ENCODE measurements around the gene LRRC19. TPM values are rescaled to one million over a fixed set of nuclear protein-coding genes. Genes with fewer than 3 reads are reported as not detected.

Gene LRRC19
- total RNA-seq, 1 experiment from 2014 or later = not detected

DNA sequence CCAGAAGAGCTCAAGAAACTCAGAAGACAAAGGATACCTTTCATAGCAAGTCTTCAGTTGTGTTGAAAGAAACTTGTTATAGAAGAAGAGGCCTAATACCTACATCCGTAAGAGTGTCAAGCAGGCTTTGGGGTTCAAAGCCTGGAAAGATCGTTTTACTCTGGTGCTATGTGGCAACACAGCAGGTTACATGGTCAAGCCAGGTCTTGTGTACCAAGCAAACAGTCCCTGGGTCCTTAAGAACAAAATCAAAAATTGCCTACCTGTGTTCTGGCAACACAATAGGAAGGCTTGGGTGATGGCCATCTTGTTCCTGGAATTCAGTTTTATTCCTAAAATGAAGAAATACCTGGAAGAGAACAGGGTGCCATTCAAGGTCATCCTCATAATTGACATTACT lies 32.0 kb upstream of the LRRC19 start:
- no peaks in the 10 kb centered on the region for H3K79me2 ChIP-seq (ENCODE audit: low read length)
- no peaks in the 10 kb centered on the region for H3K9me2 ChIP-seq (replicated peaks; ENCODE audit: insufficient read depth, low read length)
- no peaks in the 10 kb centered on the region for H3K27me3 ChIP-seq (ENCODE audit: low read length)
- H3K4me1 ChIP-seq (ENCODE audit: low read length) = no peaks in the 10 kb centered on the region
- no peaks in the 10 kb centered on the region for H3K9me3 ChIP-seq (ENCODE audit: low read length)
- no peak overlapping the region for H3K9ac ChIP-seq (ENCODE audit: low read length)
- no peak overlapping the region for H3K4me2 ChIP-seq (ENCODE audit: low read depth, low read length, poor library complexity, severe bottlenecking)
- no peaks in the 10 kb centered on the region for H4K20me1 ChIP-seq (ENCODE audit: insufficient read depth, low read depth, low read length)
- no peaks in the 10 kb centered on the region for H3K36me3 ChIP-seq (ENCODE audit: insufficient read depth, low read length)
- no peak for DNase-seq
- H3K27ac ChIP-seq (ENCODE audit: low read length) = no peak overlapping the region
- no peak overlapping the region for H2AFZ ChIP-seq (ENCODE audit: low read length)
- no peak overlapping the region for H3K4me3 ChIP-seq (ENCODE audit: low read length)

DNA sequence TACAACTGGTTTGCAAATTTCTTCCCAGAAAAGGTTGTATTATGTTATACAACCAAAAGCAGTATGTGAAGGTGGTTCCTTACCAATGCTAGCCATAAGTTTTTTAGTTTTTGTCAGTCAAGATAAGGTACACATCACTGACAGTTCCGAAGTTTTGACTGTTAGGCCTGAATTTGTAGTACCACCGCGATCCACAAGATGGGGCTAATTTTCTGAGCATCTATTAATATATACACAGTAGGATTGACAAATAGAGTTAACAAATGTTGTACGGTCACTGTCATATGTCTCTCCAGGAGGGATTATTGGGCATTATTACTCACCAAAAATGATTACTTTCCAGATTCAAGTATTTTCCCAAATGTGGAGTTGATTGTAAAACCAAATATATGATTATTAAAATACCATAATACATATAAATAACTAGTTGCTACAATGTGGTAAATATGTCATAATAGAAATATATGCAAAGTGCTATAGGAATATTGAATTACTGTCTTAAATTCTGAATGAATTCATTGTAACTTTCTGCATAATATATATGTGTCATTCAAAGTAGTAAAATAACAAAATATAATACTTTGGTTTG lies 28.4 kb upstream of the LRRC19 start:
- Histone ChIP-seq H3K27me3 (ENCODE audit: low read length) (no peaks in the 10 kb centered on the region), H3K4me3 (ENCODE audit: low read length) (no peak overlapping the region), H3K9me3 (ENCODE audit: low read length) (no peaks in the 10 kb centered on the region), H3K4me1 (ENCODE audit: low read length) (peaks cover 6% of the 10 kb centered on the region), H3K27ac (ENCODE audit: low read length) (no peak overlapping the region), H3K79me2 (ENCODE audit: low read length) (no peaks in the 10 kb centered on the region), H3K4me2 (ENCODE audit: low read depth, low read length, poor library complexity, severe bottlenecking) (no peak overlapping the region), H3K36me3 (ENCODE audit: insufficient read depth, low read length) (no peaks in the 10 kb centered on the region), H2AFZ (ENCODE audit: low read length) (no peak overlapping the region), H3K9ac (ENCODE audit: low read length) (no peak overlapping the region), H4K20me1 (ENCODE audit: insufficient read depth, low read depth, low read length) (no peaks in the 10 kb centered on the region), H3K9me2 (replicated peaks; ENCODE audit: insufficient read depth, low read length) (no peaks in the 10 kb centered on the region)
- DNase-seq = peak; percentile 84

DNA sequence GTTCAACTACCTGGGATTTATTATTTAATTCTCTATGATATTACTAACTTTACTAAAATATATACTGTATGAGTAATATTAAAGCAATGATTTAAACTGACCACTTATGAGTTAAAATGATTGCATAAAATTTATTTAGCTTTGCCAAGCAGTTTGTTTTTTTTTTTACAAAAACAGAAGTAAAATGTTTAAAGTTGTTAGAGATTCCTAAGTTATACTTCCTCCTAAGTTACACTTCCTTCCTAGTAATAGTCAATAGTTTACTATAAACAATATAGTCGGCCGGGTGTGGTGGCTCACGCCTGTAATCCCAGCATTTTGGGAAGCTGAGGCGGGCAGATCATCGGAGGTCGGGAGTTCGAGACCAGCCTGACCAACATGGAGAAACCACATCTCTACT lies 23.7 kb upstream of the LRRC19 start:
- no peaks in the 10 kb centered on the region for H3K79me2 ChIP-seq (ENCODE audit: low read length)
- H3K9me3 ChIP-seq (ENCODE audit: low read length) = no peaks in the 10 kb centered on the region
- no peak overlapping the region for H3K4me3 ChIP-seq (ENCODE audit: low read length)
- H3K4me2 ChIP-seq (ENCODE audit: low read depth, low read length, poor library complexity, severe bottlenecking) = no peak overlapping the region
- no peaks in the 10 kb centered on the region for H4K20me1 ChIP-seq (ENCODE audit: insufficient read depth, low read depth, low read length)
- no peaks in the 10 kb centered on the region for H3K9me2 ChIP-seq (replicated peaks; ENCODE audit: insufficient read depth, low read length)
- H3K27me3 ChIP-seq (ENCODE audit: low read length) = no peaks in the 10 kb centered on the region
- DNase-seq = no peak
- H3K27ac ChIP-seq (ENCODE audit: low read length) = no peak overlapping the region
- H3K36me3 ChIP-seq (ENCODE audit: insufficient read depth, low read length) = peaks cover 8% of the 10 kb centered on the region
- H2AFZ ChIP-seq (ENCODE audit: low read length) = no peak overlapping the region
- peaks cover 6% of the 10 kb centered on the region for H3K4me1 ChIP-seq (ENCODE audit: low read length)
- H3K9ac ChIP-seq (ENCODE audit: low read length) = no peak overlapping the region

DNA sequence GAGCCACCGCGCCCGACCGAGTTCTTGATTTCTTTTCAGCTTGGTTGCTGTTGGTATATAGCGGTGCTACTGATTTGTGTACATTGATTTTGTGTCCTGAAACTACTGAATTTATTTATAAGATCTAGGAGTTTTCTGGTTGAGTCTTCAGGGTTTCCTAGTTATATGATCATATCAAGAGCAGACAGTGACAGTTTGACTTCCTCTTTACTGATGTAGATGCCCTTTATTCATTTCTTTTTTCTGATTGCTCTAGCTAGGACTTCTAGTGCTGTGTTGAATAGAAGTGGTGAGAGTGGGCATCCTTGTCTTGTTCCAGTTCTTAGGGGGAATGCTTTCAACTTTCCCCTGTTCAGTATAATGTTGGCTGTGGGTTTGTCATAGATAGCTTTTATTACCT lies 17.4 kb upstream of the LRRC19 start:
- Histone ChIP-seq H4K20me1 (ENCODE audit: insufficient read depth, low read depth, low read length) (no peaks in the 10 kb centered on the region), H3K27ac (ENCODE audit: low read length) (no peak overlapping the region), H3K9ac (ENCODE audit: low read length) (no peak overlapping the region), H3K4me2 (ENCODE audit: low read depth, low read length, poor library complexity, severe bottlenecking) (no peak overlapping the region), H3K79me2 (ENCODE audit: low read length) (no peaks in the 10 kb centered on the region), H3K4me1 (ENCODE audit: low read length) (no peaks in the 10 kb centered on the region), H3K4me3 (ENCODE audit: low read length) (no peak overlapping the region), H2AFZ (ENCODE audit: low read length) (no peak overlapping the region), H3K36me3 (ENCODE audit: insufficient read depth, low read length) (peaks cover 39% of the 10 kb centered on the region), H3K9me3 (ENCODE audit: low read length) (no peaks in the 10 kb centered on the region), H3K27me3 (ENCODE audit: low read length) (no peaks in the 10 kb centered on the region), H3K9me2 (replicated peaks; ENCODE audit: insufficient read depth, low read length) (0 out of 2 replicates have a peak, but pooled peaks cover 2% of the 10 kb centered on the region)
- DNase-seq = no peak

DNA sequence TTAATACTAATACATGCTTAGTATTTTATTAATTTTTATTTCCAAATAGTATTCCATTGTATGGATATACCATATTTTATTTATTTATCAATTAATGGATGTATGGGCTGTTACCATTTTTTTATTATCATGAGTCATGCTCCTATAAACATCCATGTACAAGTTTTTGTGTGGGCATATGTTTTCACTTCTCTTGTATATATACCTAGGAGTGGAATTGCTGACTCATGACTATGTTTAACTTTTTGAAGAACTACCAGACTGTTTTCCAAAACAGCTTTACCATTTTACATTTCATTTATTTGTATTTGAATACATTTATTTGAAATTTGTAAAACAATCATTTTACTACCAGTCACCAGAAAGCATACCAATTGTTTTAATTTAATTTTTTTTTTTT lies 14.1 kb upstream of the LRRC19 start:
- no peak overlapping the region for H2AFZ ChIP-seq (ENCODE audit: low read length)

DNA sequence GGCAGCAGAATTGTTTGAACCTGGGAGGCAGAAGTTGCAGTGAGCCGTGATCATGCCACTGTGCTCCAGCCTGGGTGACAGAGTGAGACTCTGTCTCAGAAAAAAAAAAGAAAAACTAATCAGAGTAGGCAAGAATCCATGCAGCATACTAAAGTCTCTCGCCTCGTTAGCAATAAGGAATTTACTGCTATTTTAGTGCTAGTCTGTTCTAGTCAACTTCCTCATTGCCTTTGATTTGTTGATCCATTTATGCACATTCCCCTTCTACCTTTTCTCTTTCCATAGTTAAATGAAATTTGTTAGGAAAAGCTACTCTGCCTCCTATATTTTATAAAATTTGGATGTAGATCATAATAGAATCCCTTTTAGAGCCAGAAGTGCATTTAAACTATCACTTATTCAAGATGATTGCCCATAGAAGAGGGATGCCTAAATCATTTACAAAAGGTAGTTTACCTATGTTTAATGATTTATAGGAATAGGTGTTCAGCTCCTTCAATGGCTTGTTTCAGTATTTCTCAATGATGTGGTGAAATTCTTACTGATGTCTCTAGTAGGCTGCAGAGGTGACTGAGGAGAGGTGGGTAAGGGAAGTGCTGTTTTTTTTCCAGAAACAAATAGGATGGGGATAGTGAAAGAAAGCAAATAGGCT lies 1.9 kb downstream of the LRRC19 start:
- Histone ChIP-seq H3K4me3 (ENCODE audit: low read length) (no peak overlapping the region), H3K9me3 (ENCODE audit: low read length) (no peaks in the 10 kb centered on the region), H4K20me1 (ENCODE audit: insufficient read depth, low read depth, low read length) (no peaks in the 10 kb centered on the region), H3K27ac (ENCODE audit: low read length) (no peak overlapping the region), H3K4me1 (ENCODE audit: low read length) (peaks cover 2% of the 10 kb centered on the region; the same call in 1 of the 2 replicates), H2AFZ (ENCODE audit: low read length) (no peak overlapping the region), H3K36me3 (ENCODE audit: insufficient read depth, low read length) (no peaks in the 10 kb centered on the region), H3K4me2 (ENCODE audit: low read depth, low read length, poor library complexity, severe bottlenecking) (no peak overlapping the region), H3K27me3 (ENCODE audit: low read length) (no peaks in the 10 kb centered on the region), H3K9me2 (replicated peaks; ENCODE audit: insufficient read depth, low read length) (no peaks in the 10 kb centered on the region), H3K9ac (ENCODE audit: low read length) (no peak overlapping the region), H3K79me2 (ENCODE audit: low read length) (no peaks in the 10 kb centered on the region)
- no peak for DNase-seq

More for the DNA sequence above, 14.1 kb upstream of the LRRC19 start:
- H3K4me3 ChIP-seq (ENCODE audit: low read length) = no peak overlapping the region
- H3K9me3 ChIP-seq (ENCODE audit: low read length) = no peaks in the 10 kb centered on the region
- peaks cover 45% of the 10 kb centered on the region for H3K36me3 ChIP-seq (ENCODE audit: insufficient read depth, low read length)
- no peak overlapping the region for H3K9ac ChIP-seq (ENCODE audit: low read length)
- 0 out of 2 replicates have a peak, but pooled peaks cover 2% of the 10 kb centered on the region for H3K9me2 ChIP-seq (replicated peaks; ENCODE audit: insufficient read depth, low read length)
- no peak for DNase-seq
- H3K27ac ChIP-seq (ENCODE audit: low read length) = no peak overlapping the region
- no peaks in the 10 kb centered on the region for H3K27me3 ChIP-seq (ENCODE audit: low read length)
- H4K20me1 ChIP-seq (ENCODE audit: insufficient read depth, low read depth, low read length) = no peaks in the 10 kb centered on the region
- H3K4me2 ChIP-seq (ENCODE audit: low read depth, low read length, poor library complexity, severe bottlenecking) = no peak overlapping the region
- H3K79me2 ChIP-seq (ENCODE audit: low read length) = no peaks in the 10 kb centered on the region
- no peaks in the 10 kb centered on the region for H3K4me1 ChIP-seq (ENCODE audit: low read length)

DNA sequence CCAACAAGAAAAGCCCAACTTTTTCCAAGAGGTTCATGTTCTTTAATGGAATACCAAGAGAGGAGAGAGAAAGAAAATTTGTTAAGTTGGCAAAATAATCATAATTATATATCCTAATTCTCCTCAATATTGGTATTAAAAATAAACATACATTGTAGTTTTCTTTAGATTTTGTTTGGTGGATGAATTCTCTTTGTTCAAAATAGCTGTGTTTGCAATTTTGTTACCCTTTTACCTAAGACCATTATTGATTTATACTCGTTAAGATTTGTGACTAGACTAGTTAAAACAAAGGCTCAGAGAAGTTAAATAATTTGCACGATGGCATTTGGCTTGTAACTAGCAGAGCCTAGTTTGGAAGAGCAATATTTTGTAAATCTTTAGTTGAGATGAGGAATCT lies 9.7 kb downstream of the LRRC19 start:
- H3K27ac ChIP-seq (ENCODE audit: low read length) = no peak overlapping the region
- no peaks in the 10 kb centered on the region for H3K79me2 ChIP-seq (ENCODE audit: low read length)
- H3K4me1 ChIP-seq (ENCODE audit: low read length) = peaks cover 2% of the 10 kb centered on the region; the same call in 1 of the 2 replicates
- no peak for DNase-seq
- no peaks in the 10 kb centered on the region for H3K9me2 ChIP-seq (replicated peaks; ENCODE audit: insufficient read depth, low read length)
- H3K27me3 ChIP-seq (ENCODE audit: low read length) = no peaks in the 10 kb centered on the region
- no peak overlapping the region for H3K4me3 ChIP-seq (ENCODE audit: low read length)
- no peak overlapping the region for H3K4me2 ChIP-seq (ENCODE audit: low read depth, low read length, poor library complexity, severe bottlenecking)
- peaks cover 5% of the 10 kb centered on the region; the same call in 1 of the 2 replicates for H3K36me3 ChIP-seq (ENCODE audit: insufficient read depth, low read length)
- no peaks in the 10 kb centered on the region for H3K9me3 ChIP-seq (ENCODE audit: low read length)
- no peak overlapping the region for H3K9ac ChIP-seq (ENCODE audit: low read length)
- no peak overlapping the region for H2AFZ ChIP-seq (ENCODE audit: low read length)
- no peaks in the 10 kb centered on the region for H4K20me1 ChIP-seq (ENCODE audit: insufficient read depth, low read depth, low read length)

DNA sequence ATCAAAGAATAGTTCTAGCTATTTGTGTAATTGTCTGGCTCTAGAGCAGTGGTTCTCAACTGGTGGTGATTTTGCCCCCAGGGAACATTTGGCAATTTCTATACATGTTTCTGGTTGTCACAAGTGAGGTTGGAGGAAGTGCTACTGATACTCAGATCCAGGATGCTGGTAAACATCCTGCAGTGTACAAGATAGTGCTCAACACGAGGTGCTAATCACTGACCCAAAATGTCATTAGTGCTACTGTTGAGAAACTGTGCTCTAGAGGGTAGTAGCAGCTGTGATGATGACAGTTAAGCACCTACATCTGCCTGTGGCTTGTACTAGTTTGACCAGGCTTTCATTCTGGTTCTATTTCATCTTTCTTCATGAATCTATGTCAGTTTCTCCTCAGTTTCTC lies 22.1 kb downstream of the LRRC19 start:
- Histone ChIP-seq H3K9ac (ENCODE audit: low read length) (no peak overlapping the region), H3K4me3 (ENCODE audit: low read length) (no peak overlapping the region), H4K20me1 (ENCODE audit: insufficient read depth, low read depth, low read length) (no peaks in the 10 kb centered on the region), H3K27ac (ENCODE audit: low read length) (no peak overlapping the region), H3K4me2 (ENCODE audit: low read depth, low read length, poor library complexity, severe bottlenecking) (no peak overlapping the region), H3K79me2 (ENCODE audit: low read length) (0 out of 2 replicates have a peak, but pooled peaks cover 5% of the 10 kb centered on the region), H3K9me2 (replicated peaks; ENCODE audit: insufficient read depth, low read length) (no peaks in the 10 kb centered on the region), H2AFZ (ENCODE audit: low read length) (no peak overlapping the region), H3K27me3 (ENCODE audit: low read length) (no peaks in the 10 kb centered on the region), H3K36me3 (ENCODE audit: insufficient read depth, low read length) (peaks cover 18% of the 10 kb centered on the region), H3K4me1 (ENCODE audit: low read length) (0 out of 2 replicates have a peak, but pooled peaks cover 3% of the 10 kb centered on the region), H3K9me3 (ENCODE audit: low read length) (no peaks in the 10 kb centered on the region)
- no peak for DNase-seq

Data from Karpas-422 (cell line).